Keratinocyte (primary cell): ENCODE measurements around the gene FNDC7. TPM values are rescaled to one million over a fixed set of nuclear protein-coding genes. Genes with fewer than 3 reads are reported as not detected.

Source experiments
- DNase-seq: peaks from one replicate; pipeline ENCODE4 v3.0.0-alpha.2; 2011; ENCODE audit warnings: low read depth, missing footprints, low spot score
- FAIRE-seq: peaks from 2 replicates; lab custom pipeline; 2011; peaks lifted over from hg19 to GRCh38; lab: Jason Lieb, UNC
- H2AFZ ChIP-seq: 2 replicates; pipeline ENCODE4 v1.6.0; 2012; ENCODE audit warnings: low read length, control low read depth, inconsistent platforms; ENCODE audit not compliant: control insufficient read depth
- H3K27ac ChIP-seq: 2 replicates; pipeline ENCODE4 v1.5.1; 2011; ENCODE audit warnings: low read length; ENCODE audit not compliant: control insufficient read depth, insufficient read depth
- H3K27me3 ChIP-seq: 3 replicates; pipeline ENCODE4 v1.6.0; 2011; ENCODE audit warnings: low read length; ENCODE audit not compliant: control insufficient read depth, insufficient read depth; ENCODE audit errors: extremely low read depth
- H3K36me3 ChIP-seq, 2 experiments: 2 replicates in 1 of 2; 3 replicates in 1 of 2; pipeline ENCODE4 v1.5.1; 2011; ENCODE audit warnings: low read length in 2 of 2, mild to moderate bottlenecking in 1 of 2; ENCODE audit not compliant: control insufficient read depth in 2 of 2, insufficient read depth in 2 of 2; ENCODE audit errors: extremely low read depth in 1 of 2
- H3K4me1 ChIP-seq: 3 replicates; pipeline ENCODE4 v1.5.1; 2011; ENCODE audit warnings: low read length; ENCODE audit not compliant: control insufficient read depth, insufficient read depth; ENCODE audit errors: extremely low read depth
- H3K4me2 ChIP-seq: 3 replicates; pipeline ENCODE4 v1.6.0; 2011; ENCODE audit warnings: low read depth, low read length; ENCODE audit not compliant: control insufficient read depth, insufficient read depth; ENCODE audit errors: extremely low read depth
- H3K4me3 ChIP-seq, 3 experiments: fragments of 200-600 bp in 1 of 3; sonication (generic) in 1 of 3; 2 replicates in 2 of 3; 3 replicates in 1 of 3; pipeline ENCODE4 v1.5.1; 2011 to 2016; ENCODE audit warnings: low read length in 3 of 3, mild to moderate bottlenecking in 3 of 3, control low read depth in 2 of 3, inconsistent platforms in 1 of 3, low read depth in 1 of 3, mixed read lengths in 1 of 3, mixed run types in 1 of 3, moderate library complexity in 1 of 3; ENCODE audit not compliant: control insufficient read depth in 2 of 3, insufficient read depth in 2 of 3; ENCODE audit errors: extremely low read depth in 1 of 3
- H3K79me2 ChIP-seq: 2 replicates; pipeline ENCODE4 v1.6.0; 2012; ENCODE audit warnings: low read length; ENCODE audit not compliant: control insufficient read depth, insufficient read depth
- H3K9ac ChIP-seq: 3 replicates; pipeline ENCODE4 v1.6.0; 2011; ENCODE audit warnings: low read length; ENCODE audit not compliant: control insufficient read depth, insufficient read depth; ENCODE audit errors: extremely low read depth
- H3K9me1 ChIP-seq: 3 replicates; pipeline ENCODE4 v1.6.0; 2011; ENCODE audit warnings: low read length; ENCODE audit not compliant: control insufficient read depth, insufficient read depth; ENCODE audit errors: extremely low read depth
- H3K9me3 ChIP-seq: 2 replicates; pipeline ENCODE4 v1.5.1; 2012; ENCODE audit warnings: low read depth, low read length; ENCODE audit not compliant: control insufficient read depth
- H4K20me1 ChIP-seq: 3 replicates; pipeline ENCODE4 v1.6.0; 2011; ENCODE audit warnings: low read length; ENCODE audit not compliant: control insufficient read depth, insufficient read depth; ENCODE audit errors: extremely low read depth
- CTCF ChIP-seq, 3 experiments: IDR thresholded peaks in 1 of 3; conservative IDR thresholded peaks in 1 of 3; optimal IDR thresholded peaks in 1 of 3; 2 replicates in 2 of 3; 3 replicates in 1 of 3; pipeline versions ENCODE3 to v1.5.1; 2011; ENCODE audit warnings: low read length in 3 of 3, mild to moderate bottlenecking in 3 of 3, moderate library complexity in 2 of 3, control low read depth in 1 of 3, inconsistent platforms in 1 of 3; ENCODE audit not compliant: insufficient read depth in 2 of 3; ENCODE audit errors: extremely low read depth in 1 of 3
- EZH2 ChIP-seq: IDR thresholded peaks from one replicate; pipeline ENCODE4 v1.6.1; 2012; ENCODE audit warnings: inconsistent platforms, mild to moderate bottlenecking, low read length, moderate library complexity
- dilution Hi-C: fragments of 300-500 bp; cut with MboI; formaldehyde crosslinking; loops from one replicate; pipeline ENCODE4 v1.7.0; 2020; ENCODE audit warnings: low sequenced_read_pairs; ENCODE audit not compliant: extremely low pct_ligation_motif_present
- polyA plus RNA-seq, 5 experiments: library from polyadenylated mRNA; depleted of rRNA in 3 of 5; stranded (reverse) in 3 of 5; stranded (forward) in 1 of 5; unstranded in 1 of 5; fragments of >200 nt; gene quantifications; 1 replicate in 1 of 5; 2 replicates in 3 of 5; 3 replicates in 1 of 5; pipeline versions ENCODE4 v1.2.1 to v1.2.3, GENCODE V29; 2011 to 2012; ENCODE audit warnings: missing spikeins in 2 of 5, low read depth in 1 of 5, low replicate concordance in 1 of 5

The FNDC7 gene
- polyA plus RNA-seq, 1 donor (not counting 4 experiments of a cell fraction or from before 2014, with no cell fraction given), result 0.05 TPM

- Histone ChIP-seq H3K27ac (no peak overlapping the region), H4K20me1 (peaks cover 20% of the 10 kb centered on the region), H3K4me1 (peaks cover 18% of the 10 kb centered on the region), H3K4me2 (no peak overlapping the region), H3K79me2 (peaks cover 66% of the 10 kb centered on the region), H3K4me3 (no peak overlapping the region), H3K36me3 (peaks cover 15 to 37% of the 10 kb centered on the region in 2 experiments), H3K27me3 (no peaks in the 10 kb centered on the region), H3K9ac (no peak overlapping the region), H3K9me1 (no peaks in the 10 kb centered on the region), H3K9me3 (no peaks in the 10 kb centered on the region), H2AFZ (no peak overlapping the region)
- FAIRE-seq (no peak), DNase-seq (no peak)
- dilution Hi-C loops, result no loop called here
- TF ChIP-seq EZH2 (no peak), CTCF (optimal IDR thresholded peaks at IDR 0.05 in 1 of 3, IDR thresholded peaks at IDR 0.05 in 1 of 3, conservative IDR thresholded peaks at IDR 0.05 in 1 of 3; ENCODE audit: extremely low read depth in 1 of 3, insufficient read depth in 2 of 3, low read length in 3 of 3) (no peak)
Measured at GRCh38 chr1:108695535-108695934, 17.2 kb upstream of the FNDC7 start.

- dilution Hi-C loops, result no loop called here
- Histone ChIP-seq H2AFZ (no peak overlapping the region), H3K36me3 (peaks cover 16 to 33% of the 10 kb centered on the region in 2 experiments), H3K4me1 (peaks cover 11% of the 10 kb centered on the region), H3K79me2 (peaks cover 28% of the 10 kb centered on the region), H3K9me1 (no peaks in the 10 kb centered on the region), H3K4me3 (no peak overlapping the region), H3K4me2 (no peak overlapping the region), H4K20me1 (peaks cover 10% of the 10 kb centered on the region), H3K9me3 (no peaks in the 10 kb centered on the region), H3K27me3 (no peaks in the 10 kb centered on the region), H3K9ac (no peak overlapping the region), H3K27ac (no peak overlapping the region)
- FAIRE-seq (no peak), DNase-seq (no peak)
- no peak for TF ChIP-seq CTCF (optimal IDR thresholded peaks at IDR 0.05 in 1 of 3, IDR thresholded peaks at IDR 0.05 in 1 of 3, conservative IDR thresholded peaks at IDR 0.05 in 1 of 3; ENCODE audit: extremely low read depth in 1 of 3, insufficient read depth in 2 of 3, low read length in 3 of 3)
- no peak for TF ChIP-seq EZH2
Measured at GRCh38 chr1:108699375-108700332, 13.1 kb upstream of the FNDC7 start.
